Measurements from ENCODE around the gene DUSP2.

DNA sequence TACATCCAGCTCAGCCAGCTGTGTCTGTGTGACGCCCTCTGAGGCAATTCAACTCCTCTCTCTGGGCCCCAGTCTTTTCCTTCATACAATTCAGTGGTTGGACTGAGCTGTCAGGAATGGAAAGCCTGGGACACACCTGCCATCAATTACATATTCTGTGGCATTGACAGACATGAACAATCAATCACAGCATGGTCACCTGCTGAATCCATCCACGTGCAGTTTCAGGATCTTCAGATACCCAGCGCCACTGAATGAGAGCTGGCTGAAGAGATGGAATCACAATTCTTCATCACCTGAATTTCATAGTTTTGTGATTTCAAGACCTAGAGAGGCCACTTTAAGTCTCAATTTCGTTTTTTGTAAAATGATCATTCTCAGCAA lies 34.0 kb downstream of the DUSP2 start:
- TF ChIP-seq, protein P1, sequence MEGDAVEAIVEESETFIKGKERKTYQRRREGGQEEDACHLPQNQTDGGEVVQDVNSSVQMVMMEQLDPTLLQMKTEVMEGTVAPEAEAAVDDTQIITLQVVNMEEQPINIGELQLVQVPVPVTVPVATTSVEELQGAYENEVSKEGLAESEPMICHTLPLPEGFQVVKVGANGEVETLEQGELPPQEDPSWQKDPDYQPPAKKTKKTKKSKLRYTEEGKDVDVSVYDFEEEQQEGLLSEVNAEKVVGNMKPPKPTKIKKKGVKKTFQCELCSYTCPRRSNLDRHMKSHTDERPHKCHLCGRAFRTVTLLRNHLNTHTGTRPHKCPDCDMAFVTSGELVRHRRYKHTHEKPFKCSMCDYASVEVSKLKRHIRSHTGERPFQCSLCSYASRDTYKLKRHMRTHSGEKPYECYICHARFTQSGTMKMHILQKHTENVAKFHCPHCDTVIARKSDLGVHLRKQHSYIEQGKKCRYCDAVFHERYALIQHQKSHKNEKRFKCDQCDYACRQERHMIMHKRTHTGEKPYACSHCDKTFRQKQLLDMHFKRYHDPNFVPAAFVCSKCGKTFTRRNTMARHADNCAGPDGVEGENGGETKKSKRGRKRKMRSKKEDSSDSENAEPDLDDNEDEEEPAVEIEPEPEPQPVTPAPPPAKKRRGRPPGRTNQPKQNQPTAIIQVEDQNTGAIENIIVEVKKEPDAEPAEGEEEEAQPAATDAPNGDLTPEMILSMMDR (IDR thresholded peaks at IDR 0.05) = no peak
- TF ChIP-seq POLR2A (IDR thresholded peaks at IDR 0.05) = no peak

Measured in body of pancreas (tissue), 4 donors.